SU-DHL-6 (cell line): ENCODE data around the gene IL21R.

Experiments
- H2AFZ ChIP-seq: fragments of 200-600 bp; sonication (generic); 2 replicates; pipeline ENCODE4 v1.6.1; 2014; ENCODE audit warnings: low read depth, mild to moderate bottlenecking, moderate library complexity, mixed read lengths, antibody characterized with exemption, low read length; ENCODE audit not compliant: severe bottlenecking
- H3F3A ChIP-seq: fragments of 200-600 bp; shearing (Covaris generic); 2 replicates; pipeline ENCODE4 v1.6.0; 2016; ENCODE audit warnings: antibody characterized with exemption, mild to moderate bottlenecking; ENCODE audit not compliant: insufficient read depth
- H3K27ac ChIP-seq: fragments of 200-600 bp; sonication (generic); 2 replicates; pipeline ENCODE4 v1.5.1; 2016; ENCODE audit warnings: low read depth, mild to moderate bottlenecking, low read length, moderate library complexity, mixed read lengths
- H3K27me3 ChIP-seq: fragments of 200-600 bp; sonication (generic), shearing (Covaris generic); 2 replicates; pipeline ENCODE4 v1.6.0; 2014; ENCODE audit warnings: mild to moderate bottlenecking, low read length
- H3K36me3 ChIP-seq: fragments of 200-600 bp; sonication (generic); 2 replicates; pipeline ENCODE4 v1.6.1; 2014; ENCODE audit warnings: mild to moderate bottlenecking, low read length, mixed read lengths
- H3K4me2 ChIP-seq: fragments of 300-600, 200-600 bp; shearing (Covaris generic), sonication (generic); 2 replicates; pipeline ENCODE4 v1.6.0; 2014; ENCODE audit warnings: low read length, low read depth, mild to moderate bottlenecking; ENCODE audit not compliant: poor library complexity, severe bottlenecking
- H3K4me3 ChIP-seq: fragments of 200-600 bp; sonication (generic); 2 replicates; pipeline ENCODE4 v1.5.1; 2014; ENCODE audit warnings: antibody characterized with exemption, low read length, mild to moderate bottlenecking, mixed read lengths; ENCODE audit not compliant: insufficient read depth, poor library complexity, severe bottlenecking
- H3K79me2 ChIP-seq: fragments of 200-600 bp; sonication (generic); 2 replicates; pipeline ENCODE4 v1.6.1; 2014; ENCODE audit warnings: mild to moderate bottlenecking, low read length, moderate library complexity; ENCODE audit not compliant: insufficient read depth
- H3K9ac ChIP-seq: fragments of 200-600 bp; sonication (generic); 2 replicates; pipeline ENCODE4 v1.7.0; 2014; ENCODE audit warnings: mild to moderate bottlenecking, low read length
- H3K9me2 ChIP-seq: fragments of 200-600 bp; sonication (generic); replicated peaks from 2 replicates; pipeline ENCODE4 v1.6.1; 2014; ENCODE audit warnings: low read length; ENCODE audit not compliant: insufficient read depth
- H3K9me3 ChIP-seq: fragments of 200-600 bp; sonication (generic); 2 replicates; pipeline ENCODE4 v1.6.1; 2014; ENCODE audit warnings: low read length, mixed read lengths; ENCODE audit not compliant: insufficient read depth
- H4K20me1 ChIP-seq: fragments of 200-600 bp; sonication (generic); 2 replicates; pipeline ENCODE4 v1.6.1; 2014; ENCODE audit warnings: low read depth, mild to moderate bottlenecking, antibody characterized with exemption, low read length, moderate library complexity, mixed read lengths
- CTCF ChIP-seq: fragments of 200-600 bp; sonication (generic); IDR thresholded peaks from one replicate; pipeline ENCODE4 v1.5.1; 2017; ENCODE audit warnings: antibody characterized with exemption, mild to moderate bottlenecking, low read length, moderate library complexity; ENCODE audit not compliant: insufficient read depth, poor library complexity, severe bottlenecking
- EZH2phosphoT487 ChIP-seq: fragments of 200-600 bp; sonication (generic), shearing (Covaris generic); conservative IDR thresholded peaks from 2 replicates; pipeline ENCODE4 v1.6.1; 2018; ENCODE audit warnings: mild to moderate bottlenecking, antibody characterized with exemption, low read length, moderate library complexity, mixed read lengths

Gene IL21R

GRCh38 chr16:27429981-27430441 lies 28.0 kb downstream of the IL21R start:
- Histone ChIP-seq H3K27ac (peak overlapping the region; percentile 36; the same call in 1 of the 2 replicates), H3F3A (peaks cover 10% of the 10 kb centered on the region), H3K4me2 (no peak overlapping the region), H3K9me2 (no peaks in the 10 kb centered on the region), H2AFZ (no peak overlapping the region), H3K4me3 (no peak overlapping the region), H3K9ac (no peak overlapping the region), H3K36me3 (no peaks in the 10 kb centered on the region), H3K79me2 (no peaks in the 10 kb centered on the region), H3K27me3 (no peaks in the 10 kb centered on the region), H4K20me1 (no peaks in the 10 kb centered on the region), H3K9me3 (no peaks in the 10 kb centered on the region)
- no peak for TF ChIP-seq EZH2phosphoT487
- TF ChIP-seq CTCF = no peak

- H3K27me3 ChIP-seq = no peaks in the 10 kb centered on the region
- H3K79me2 ChIP-seq = no peaks in the 10 kb centered on the region
- no peaks in the 10 kb centered on the region for H3K9me2 ChIP-seq
- no peak overlapping the region for H3K4me2 ChIP-seq
- H3K9ac ChIP-seq = no peak overlapping the region
- H3F3A ChIP-seq = peaks cover 10% of the 10 kb centered on the region
- H2AFZ ChIP-seq = no peak overlapping the region
- H3K9me3 ChIP-seq = no peaks in the 10 kb centered on the region
- H3K27ac ChIP-seq = peak overlapping the region; percentile 36; the same call in 1 of the 2 replicates
- no peaks in the 10 kb centered on the region for H4K20me1 ChIP-seq
- TF ChIP-seq EZH2phosphoT487 (no peak), CTCF (no peak)
- H3K4me3 ChIP-seq = no peak overlapping the region
- H3K36me3 ChIP-seq = no peaks in the 10 kb centered on the region
Observed at GRCh38 chr16:27430512-27430911, 28.5 kb downstream of the IL21R start.

GRCh38 chr16:27430923-27431484 lies 29.0 kb downstream of the IL21R start:
- Histone ChIP-seq H4K20me1 (no peaks in the 10 kb centered on the region), H3F3A (peaks cover 7% of the 10 kb centered on the region), H3K9me3 (no peaks in the 10 kb centered on the region), H2AFZ (no peak overlapping the region), H3K36me3 (no peaks in the 10 kb centered on the region), H3K9ac (no peak overlapping the region), H3K4me2 (no peak overlapping the region), H3K27ac (peak overlapping the region; percentile 36), H3K79me2 (no peaks in the 10 kb centered on the region), H3K27me3 (no peaks in the 10 kb centered on the region), H3K9me2 (no peaks in the 10 kb centered on the region), H3K4me3 (no peak overlapping the region)
- TF ChIP-seq CTCF (no peak), EZH2phosphoT487 (no peak)
